Adrenal gland (tissue), 5 donors: ENCODE data around the gene NPR2.

Experiments used
- POLR2A ChIP-seq, 2 donors: fragments of 450-650 bp; IDR thresholded peaks; one replicate each; pipeline ENCODE4 v1.6.1; 2017; ENCODE audit warnings: antibody characterized with exemption in 2 of 2, mild to moderate bottlenecking in 2 of 2, moderate library complexity in 1 of 2
- TF ChIP-seq, protein P1 (sequence below), 6 experiments: fragments of 450-650 bp in 4 of 6; fragments of 200-600 bp in 2 of 6; sonication (generic) in 1 of 6; IDR thresholded peaks; 1 replicate in 5 of 6; 2 replicates in 1 of 6; pipeline versions ENCODE4 v1.5.1 to v1.8.0; 2016 to 2021; ENCODE audit warnings: antibody characterized with exemption in 6 of 6, mild to moderate bottlenecking in 2 of 6, moderate library complexity in 1 of 6
- donor health status: DM: no; HTN: no; CAD: no.

DNA sequence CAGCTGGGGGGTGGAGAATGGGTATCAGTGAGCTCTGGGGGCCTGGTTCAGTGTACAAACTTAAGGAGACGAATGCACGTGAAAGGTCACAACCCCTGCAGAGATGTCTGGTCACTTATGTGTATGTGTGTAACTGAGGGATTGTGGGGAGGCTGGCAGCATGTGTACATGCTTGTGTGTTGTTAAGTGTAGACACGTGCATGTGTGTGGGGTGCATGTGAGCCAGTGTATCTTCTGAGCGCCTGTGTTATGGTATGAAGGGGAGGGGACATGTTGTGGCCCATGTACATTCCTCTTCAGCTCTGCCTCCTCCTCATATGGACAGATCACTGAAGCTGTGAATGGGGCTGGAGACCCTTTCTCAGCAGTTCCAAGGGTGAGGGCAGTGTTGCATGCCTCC lies 39.6 kb downstream of the NPR2 start:
- TF ChIP-seq, protein P1, sequence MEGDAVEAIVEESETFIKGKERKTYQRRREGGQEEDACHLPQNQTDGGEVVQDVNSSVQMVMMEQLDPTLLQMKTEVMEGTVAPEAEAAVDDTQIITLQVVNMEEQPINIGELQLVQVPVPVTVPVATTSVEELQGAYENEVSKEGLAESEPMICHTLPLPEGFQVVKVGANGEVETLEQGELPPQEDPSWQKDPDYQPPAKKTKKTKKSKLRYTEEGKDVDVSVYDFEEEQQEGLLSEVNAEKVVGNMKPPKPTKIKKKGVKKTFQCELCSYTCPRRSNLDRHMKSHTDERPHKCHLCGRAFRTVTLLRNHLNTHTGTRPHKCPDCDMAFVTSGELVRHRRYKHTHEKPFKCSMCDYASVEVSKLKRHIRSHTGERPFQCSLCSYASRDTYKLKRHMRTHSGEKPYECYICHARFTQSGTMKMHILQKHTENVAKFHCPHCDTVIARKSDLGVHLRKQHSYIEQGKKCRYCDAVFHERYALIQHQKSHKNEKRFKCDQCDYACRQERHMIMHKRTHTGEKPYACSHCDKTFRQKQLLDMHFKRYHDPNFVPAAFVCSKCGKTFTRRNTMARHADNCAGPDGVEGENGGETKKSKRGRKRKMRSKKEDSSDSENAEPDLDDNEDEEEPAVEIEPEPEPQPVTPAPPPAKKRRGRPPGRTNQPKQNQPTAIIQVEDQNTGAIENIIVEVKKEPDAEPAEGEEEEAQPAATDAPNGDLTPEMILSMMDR (IDR thresholded peaks at IDR 0.05) = no peak
- TF ChIP-seq POLR2A (IDR thresholded peaks at IDR 0.05) = no peak
